Keratinocyte (primary cell): ENCODE results near the gene HTRA3. TPM values are rescaled to one million over a fixed set of nuclear protein-coding genes. Genes with fewer than 3 reads are reported as not detected.

Experiments used
- DNase-seq: peaks from one replicate; pipeline ENCODE4 v3.0.0-alpha.2; 2011; ENCODE audit warnings: low read depth, missing footprints, low spot score
- FAIRE-seq: peaks from 2 replicates; lab custom pipeline; 2011; peaks lifted over from hg19 to GRCh38; lab: Jason Lieb, UNC
- H2AFZ ChIP-seq: 2 replicates; pipeline ENCODE4 v1.6.0; 2012; ENCODE audit warnings: low read length, control low read depth, inconsistent platforms; ENCODE audit not compliant: control insufficient read depth
- H3K27ac ChIP-seq: 2 replicates; pipeline ENCODE4 v1.5.1; 2011; ENCODE audit warnings: low read length; ENCODE audit not compliant: control insufficient read depth, insufficient read depth
- H3K27me3 ChIP-seq: 3 replicates; pipeline ENCODE4 v1.6.0; 2011; ENCODE audit warnings: low read length; ENCODE audit not compliant: control insufficient read depth, insufficient read depth; ENCODE audit errors: extremely low read depth
- H3K36me3 ChIP-seq, 2 experiments: 2 replicates in 1 of 2; 3 replicates in 1 of 2; pipeline ENCODE4 v1.5.1; 2011; ENCODE audit warnings: low read length in 2 of 2, mild to moderate bottlenecking in 1 of 2; ENCODE audit not compliant: control insufficient read depth in 2 of 2, insufficient read depth in 2 of 2; ENCODE audit errors: extremely low read depth in 1 of 2
- H3K4me1 ChIP-seq: 3 replicates; pipeline ENCODE4 v1.5.1; 2011; ENCODE audit warnings: low read length; ENCODE audit not compliant: control insufficient read depth, insufficient read depth; ENCODE audit errors: extremely low read depth
- H3K4me2 ChIP-seq: 3 replicates; pipeline ENCODE4 v1.6.0; 2011; ENCODE audit warnings: low read depth, low read length; ENCODE audit not compliant: control insufficient read depth, insufficient read depth; ENCODE audit errors: extremely low read depth
- H3K4me3 ChIP-seq, 3 experiments: fragments of 200-600 bp in 1 of 3; sonication (generic) in 1 of 3; 2 replicates in 2 of 3; 3 replicates in 1 of 3; pipeline ENCODE4 v1.5.1; 2011 to 2016; ENCODE audit warnings: low read length in 3 of 3, mild to moderate bottlenecking in 3 of 3, control low read depth in 2 of 3, inconsistent platforms in 1 of 3, low read depth in 1 of 3, mixed read lengths in 1 of 3, mixed run types in 1 of 3, moderate library complexity in 1 of 3; ENCODE audit not compliant: control insufficient read depth in 2 of 3, insufficient read depth in 2 of 3; ENCODE audit errors: extremely low read depth in 1 of 3
- H3K79me2 ChIP-seq: 2 replicates; pipeline ENCODE4 v1.6.0; 2012; ENCODE audit warnings: low read length; ENCODE audit not compliant: control insufficient read depth, insufficient read depth
- H3K9ac ChIP-seq: 3 replicates; pipeline ENCODE4 v1.6.0; 2011; ENCODE audit warnings: low read length; ENCODE audit not compliant: control insufficient read depth, insufficient read depth; ENCODE audit errors: extremely low read depth
- H3K9me1 ChIP-seq: 3 replicates; pipeline ENCODE4 v1.6.0; 2011; ENCODE audit warnings: low read length; ENCODE audit not compliant: control insufficient read depth, insufficient read depth; ENCODE audit errors: extremely low read depth
- H3K9me3 ChIP-seq: 2 replicates; pipeline ENCODE4 v1.5.1; 2012; ENCODE audit warnings: low read depth, low read length; ENCODE audit not compliant: control insufficient read depth
- H4K20me1 ChIP-seq: 3 replicates; pipeline ENCODE4 v1.6.0; 2011; ENCODE audit warnings: low read length; ENCODE audit not compliant: control insufficient read depth, insufficient read depth; ENCODE audit errors: extremely low read depth
- EZH2 ChIP-seq: IDR thresholded peaks from one replicate; pipeline ENCODE4 v1.6.1; 2012; ENCODE audit warnings: inconsistent platforms, mild to moderate bottlenecking, low read length, moderate library complexity
- dilution Hi-C: fragments of 300-500 bp; cut with MboI; formaldehyde crosslinking; loops from one replicate; pipeline ENCODE4 v1.7.0; 2020; ENCODE audit warnings: low sequenced_read_pairs; ENCODE audit not compliant: extremely low pct_ligation_motif_present
- polyA plus RNA-seq, 5 experiments: library from polyadenylated mRNA; depleted of rRNA in 3 of 5; stranded (reverse) in 3 of 5; stranded (forward) in 1 of 5; unstranded in 1 of 5; fragments of >200 nt; gene quantifications; 1 replicate in 1 of 5; 2 replicates in 3 of 5; 3 replicates in 1 of 5; pipeline versions ENCODE4 v1.2.1 to v1.2.3, GENCODE V29; 2011 to 2012; ENCODE audit warnings: missing spikeins in 2 of 5, low read depth in 1 of 5, low replicate concordance in 1 of 5
- TF ChIP-seq, protein P1 (sequence below), 3 experiments: IDR thresholded peaks in 1 of 3; conservative IDR thresholded peaks in 1 of 3; optimal IDR thresholded peaks in 1 of 3; 2 replicates in 2 of 3; 3 replicates in 1 of 3; pipeline versions ENCODE3 to v1.5.1; 2011; ENCODE audit warnings: low read length in 3 of 3, mild to moderate bottlenecking in 3 of 3, moderate library complexity in 2 of 3, control low read depth in 1 of 3, inconsistent platforms in 1 of 3; ENCODE audit not compliant: insufficient read depth in 2 of 3; ENCODE audit errors: extremely low read depth in 1 of 3

Gene HTRA3
- polyA plus RNA-seq, 1 donor (not counting 4 experiments of a cell fraction or from before 2014, with no cell fraction given): not detected

DNA sequence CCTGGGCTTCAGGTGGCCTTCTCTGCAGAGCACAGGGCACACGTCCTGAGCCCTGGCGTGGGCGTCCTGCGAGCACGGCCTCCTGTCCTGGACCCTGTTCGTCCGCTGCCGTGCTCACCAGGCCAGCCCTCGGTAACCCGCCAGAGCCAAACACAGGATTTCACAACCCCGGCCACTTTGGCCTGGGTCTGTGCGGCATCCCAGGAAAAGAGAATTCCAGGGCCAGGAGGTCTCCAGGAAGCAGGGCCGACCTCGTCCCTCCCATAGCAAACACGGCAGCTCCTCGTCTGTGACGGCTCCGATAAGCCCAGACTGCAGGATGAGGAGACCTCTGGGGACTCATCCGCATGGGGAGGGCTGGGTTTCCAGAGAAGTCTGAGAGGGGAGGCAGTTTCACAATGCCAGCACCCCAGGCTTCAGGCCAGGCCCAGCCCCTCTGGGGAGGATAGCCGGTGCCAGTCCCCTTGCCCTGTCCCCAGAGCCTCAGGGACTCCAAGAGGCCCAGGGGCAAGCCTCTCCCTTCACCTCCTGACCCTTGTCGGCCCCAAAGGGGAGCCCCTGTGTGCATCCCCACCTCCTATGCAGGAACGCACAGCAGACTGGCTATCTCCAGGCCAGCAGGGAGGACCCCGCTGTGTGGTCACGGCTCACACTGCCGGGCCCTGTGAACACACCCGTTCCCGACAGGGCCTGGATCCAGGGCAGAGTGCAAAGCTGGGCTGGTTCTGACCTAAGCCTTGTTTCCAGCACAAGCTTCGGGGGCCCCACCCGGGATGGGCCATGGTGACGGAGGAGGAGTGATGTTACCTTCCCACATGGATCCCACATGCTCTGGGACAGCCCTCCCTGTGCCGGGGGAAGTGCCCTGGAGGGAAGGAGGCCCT lies 22.3 kb upstream of the HTRA3 start:
- Histone ChIP-seq H3K36me3 (peaks cover 0 to 2% of the 10 kb centered on the region in 2 experiments), H3K27ac (no peak overlapping the region), H3K4me3 (no peak overlapping the region), H3K9me3 (no peaks in the 10 kb centered on the region), H3K4me2 (no peak overlapping the region), H2AFZ (no peak overlapping the region), H3K27me3 (peaks cover 3% of the 10 kb centered on the region), H3K9me1 (no peaks in the 10 kb centered on the region), H3K79me2 (no peaks in the 10 kb centered on the region), H4K20me1 (no peaks in the 10 kb centered on the region), H3K4me1 (no peaks in the 10 kb centered on the region), H3K9ac (no peak overlapping the region)
- no peak for DNase-seq
- TF ChIP-seq EZH2: no peak
- TF ChIP-seq, protein P1, sequence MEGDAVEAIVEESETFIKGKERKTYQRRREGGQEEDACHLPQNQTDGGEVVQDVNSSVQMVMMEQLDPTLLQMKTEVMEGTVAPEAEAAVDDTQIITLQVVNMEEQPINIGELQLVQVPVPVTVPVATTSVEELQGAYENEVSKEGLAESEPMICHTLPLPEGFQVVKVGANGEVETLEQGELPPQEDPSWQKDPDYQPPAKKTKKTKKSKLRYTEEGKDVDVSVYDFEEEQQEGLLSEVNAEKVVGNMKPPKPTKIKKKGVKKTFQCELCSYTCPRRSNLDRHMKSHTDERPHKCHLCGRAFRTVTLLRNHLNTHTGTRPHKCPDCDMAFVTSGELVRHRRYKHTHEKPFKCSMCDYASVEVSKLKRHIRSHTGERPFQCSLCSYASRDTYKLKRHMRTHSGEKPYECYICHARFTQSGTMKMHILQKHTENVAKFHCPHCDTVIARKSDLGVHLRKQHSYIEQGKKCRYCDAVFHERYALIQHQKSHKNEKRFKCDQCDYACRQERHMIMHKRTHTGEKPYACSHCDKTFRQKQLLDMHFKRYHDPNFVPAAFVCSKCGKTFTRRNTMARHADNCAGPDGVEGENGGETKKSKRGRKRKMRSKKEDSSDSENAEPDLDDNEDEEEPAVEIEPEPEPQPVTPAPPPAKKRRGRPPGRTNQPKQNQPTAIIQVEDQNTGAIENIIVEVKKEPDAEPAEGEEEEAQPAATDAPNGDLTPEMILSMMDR (optimal IDR thresholded peaks at IDR 0.05 in 1 of 3, IDR thresholded peaks at IDR 0.05 in 1 of 3, conservative IDR thresholded peaks at IDR 0.05 in 1 of 3; ENCODE audit: extremely low read depth in 1 of 3, insufficient read depth in 2 of 3, low read length in 3 of 3): no peak
- dilution Hi-C loops: no loop called here
- no peak for FAIRE-seq

DNA sequence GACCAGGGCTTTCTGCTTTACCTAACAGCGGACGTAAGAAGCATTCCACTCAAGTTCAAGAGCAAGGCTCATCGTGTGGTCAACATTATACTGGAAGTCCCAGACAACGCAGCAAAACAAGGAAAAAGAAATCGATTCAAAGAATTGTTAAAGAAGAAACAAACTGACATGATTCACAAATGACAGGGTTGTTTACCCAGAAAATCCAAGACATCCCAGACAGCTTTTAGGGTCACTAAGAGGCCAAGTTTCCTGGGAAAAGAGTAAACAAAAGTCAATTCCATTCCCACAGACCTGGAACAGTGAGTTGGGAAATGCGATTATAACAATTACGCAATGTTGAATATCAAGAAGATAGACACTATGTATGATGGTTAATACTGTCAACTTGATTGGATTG lies 21.5 kb upstream of the HTRA3 start:
- Histone ChIP-seq H4K20me1 (no peaks in the 10 kb centered on the region), H3K9ac (no peak overlapping the region), H3K27me3 (peaks cover 3% of the 10 kb centered on the region), H3K9me1 (no peaks in the 10 kb centered on the region), H3K4me2 (no peak overlapping the region), H3K4me1 (no peaks in the 10 kb centered on the region), H3K9me3 (no peaks in the 10 kb centered on the region), H2AFZ (no peak overlapping the region), H3K36me3 (no peaks in the 10 kb centered on the region), H3K4me3 (no peak overlapping the region), H3K27ac (no peak overlapping the region), H3K79me2 (no peaks in the 10 kb centered on the region)
- no peak for FAIRE-seq
- dilution Hi-C loops: no loop called here
- no peak for TF ChIP-seq EZH2
- TF ChIP-seq, protein P1 (optimal IDR thresholded peaks at IDR 0.05 in 1 of 3, IDR thresholded peaks at IDR 0.05 in 1 of 3, conservative IDR thresholded peaks at IDR 0.05 in 1 of 3; ENCODE audit: extremely low read depth in 1 of 3, insufficient read depth in 2 of 3, low read length in 3 of 3): no peak
- DNase-seq: no peak
